GM12891 (cell line): ENCODE results near the gene MLIP.

ENCODE experiments used
- DNase-seq: peaks from one replicate; pipeline ENCODE4 v3.0.0; 2011; ENCODE audit warnings: low spot score; ENCODE audit not compliant: insufficient read length
- FAIRE-seq: peaks from 2 replicates; lab custom pipeline; 2011; peaks lifted over from hg19 to GRCh38; lab: Jason Lieb, UNC
- PAX5 ChIP-seq: IDR thresholded peaks from 2 replicates; pipeline ENCODE4 v1.6.1; 2011; ENCODE audit warnings: low read length, moderate library complexity, mild to moderate bottlenecking; ENCODE audit not compliant: insufficient read depth, severe bottlenecking
- POLR2A ChIP-seq: IDR thresholded peaks from 2 replicates; pipeline ENCODE4 v1.6.1; 2011; ENCODE audit warnings: low read depth, low read length, control low read depth
- POLR2AphosphoS5 ChIP-seq: IDR thresholded peaks from 2 replicates; pipeline ENCODE4 v1.6.1; 2011; ENCODE audit warnings: low read depth, low read length, control low read depth
- POU2F2 ChIP-seq: IDR thresholded peaks from 2 replicates; pipeline ENCODE4 v1.6.1; 2011; ENCODE audit warnings: low read depth, mild to moderate bottlenecking, control low read depth, low read length, moderate library complexity
- SPI1 ChIP-seq: IDR thresholded peaks from 2 replicates; pipeline ENCODE4 v1.6.1; 2011; ENCODE audit warnings: low read depth, low read length, control low read depth
- TAF1 ChIP-seq: IDR thresholded peaks from 2 replicates; pipeline ENCODE4 v1.6.1; 2011; ENCODE audit warnings: low read depth, low read length, control low read depth

Gene MLIP

GRCh38 chr6:54308986-54309315 lies 197.7 kb downstream of the MLIP start:
- TF ChIP-seq SPI1 (no peak), POLR2A (no peak), TAF1 (no peak), POU2F2 (no peak), POLR2AphosphoS5 (no peak), PAX5 (no peak)
- no peak for FAIRE-seq

GRCh38 chr6:54310377-54311152 lies 199.3 kb downstream of the MLIP start:
- DNase-seq (no peak), FAIRE-seq (no peak)
- TF ChIP-seq PAX5 = no peak
- no peak for TF ChIP-seq POLR2A
- no peak for TF ChIP-seq POU2F2
- TF ChIP-seq TAF1 = no peak
- TF ChIP-seq SPI1 = no peak
- TF ChIP-seq POLR2AphosphoS5 = no peak

More at GRCh38 chr6:54308986-54309315, 197.7 kb downstream of the MLIP start:
- no peak for DNase-seq

GRCh38 chr6:54315656-54316055 lies 204.4 kb downstream of the MLIP start:
- FAIRE-seq (no peak), DNase-seq (no peak)
- TF ChIP-seq POLR2A (no peak), TAF1 (no peak), SPI1 (no peak), PAX5 (no peak), POLR2AphosphoS5 (no peak), POU2F2 (no peak)
